Epithelial cell of proximal tubule (primary cell): ENCODE data around the gene SDK1. TPM values are rescaled to one million over a fixed set of nuclear protein-coding genes. Genes with fewer than 3 reads are reported as not detected.

ENCODE experiments used
- DNase-seq: peaks from one replicate; pipeline ENCODE4 v3.0.0-alpha.2; 2011; ENCODE audit warnings: low read depth
- H3K4me3 ChIP-seq: 2 replicates; pipeline ENCODE4 v1.5.1; 2011; ENCODE audit warnings: low read depth, mild to moderate bottlenecking, low read length
- CTCF ChIP-seq: conservative IDR thresholded peaks from 2 replicates; pipeline ENCODE4 v1.5.1; 2012; ENCODE audit warnings: low read depth, mild to moderate bottlenecking, low read length
- total RNA-seq: library from RNA; depleted of rRNA; stranded (reverse); fragments of >200 nt; gene quantifications from 2 replicates; pipeline ENCODE4 v1.2.3, GENCODE V29; 2015

The SDK1 gene
- total RNA-seq, 1 donor from 2014 or later = 0.75 TPM

- no peak overlapping the region for H3K4me3 ChIP-seq
- DNase-seq = no peak
These were observed 724.2 kb downstream of the SDK1 start for GRCh38 chr7:4025210-4025609.

GRCh38 chr7:4025694-4026615 lies 724.9 kb downstream of the SDK1 start:
- H3K4me3 ChIP-seq = no peak overlapping the region
- TF ChIP-seq CTCF = no peak
- no peak for DNase-seq

More at GRCh38 chr7:4025210-4025609, 724.2 kb downstream of the SDK1 start:
- no peak for TF ChIP-seq CTCF

- no peak for DNase-seq
- H3K4me3 ChIP-seq = no peak overlapping the region
- no peak for TF ChIP-seq CTCF
These were observed 726.0 kb downstream of the SDK1 start for GRCh38 chr7:4026941-4027486.

GRCh38 chr7:4028221-4028620 lies 727.2 kb downstream of the SDK1 start:
- TF ChIP-seq CTCF = no peak
- DNase-seq = no peak
- H3K4me3 ChIP-seq = no peak overlapping the region

GRCh38 chr7:4029941-4030340 lies 728.9 kb downstream of the SDK1 start:
- no peak for TF ChIP-seq CTCF
- no peak for DNase-seq
- no peak overlapping the region for H3K4me3 ChIP-seq

GRCh38 chr7:4030346-4030950 lies 729.4 kb downstream of the SDK1 start:
- no peak for TF ChIP-seq CTCF
- DNase-seq = no peak
- no peak overlapping the region for H3K4me3 ChIP-seq
